GM15510 (cell line): ENCODE measurements around the gene AOX1.

Experiments used
- POLR2A ChIP-seq: IDR thresholded peaks from 3 replicates; pipeline ENCODE4 v1.6.1; 2011; ENCODE audit warnings: borderline replicate concordance; ENCODE audit not compliant: insufficient read length; ENCODE audit errors: extremely low read depth

The AOX1 gene

GRCh38 chr2:200667413-200667812 is 81.6 kb downstream of the AOX1 start:
- no peak for TF ChIP-seq POLR2A

DNA sequence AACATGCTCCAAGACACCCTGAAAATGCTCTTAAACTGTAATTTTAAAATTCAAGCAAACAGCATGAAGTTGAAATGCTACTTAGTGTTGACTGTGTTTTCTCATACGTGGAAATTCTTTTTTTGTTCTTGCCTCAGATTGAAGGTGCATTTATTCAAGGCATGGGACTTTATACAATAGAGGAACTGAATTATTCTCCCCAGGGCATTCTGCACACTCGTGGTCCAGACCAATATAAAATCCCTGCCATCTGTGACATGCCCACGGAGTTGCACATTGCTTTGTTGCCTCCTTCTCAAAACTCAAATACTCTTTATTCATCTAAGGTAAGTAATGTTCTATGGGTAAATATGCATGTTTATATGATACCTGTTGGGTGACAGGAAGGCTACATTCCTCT is 82.7 kb downstream of the AOX1 start:
- no peak for TF ChIP-seq POLR2A

DNA sequence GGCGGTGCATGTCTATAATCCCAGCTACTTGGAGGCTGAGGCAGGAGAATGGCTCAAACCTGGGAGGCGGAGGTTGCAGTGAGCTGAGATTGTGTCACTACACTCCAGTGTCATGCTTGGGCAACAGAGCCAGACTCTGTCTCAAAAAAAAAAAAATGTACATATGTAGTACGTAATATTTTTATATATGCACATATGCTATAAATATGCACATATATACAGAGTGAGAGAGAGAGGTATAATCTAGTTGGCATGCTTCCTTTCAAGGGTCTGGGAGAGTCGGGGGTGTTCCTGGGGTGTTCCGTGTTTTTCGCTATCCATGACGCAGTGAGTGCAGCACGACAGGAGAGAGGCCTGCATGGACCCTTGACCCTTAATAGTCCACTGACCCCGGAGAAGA is 83.5 kb downstream of the AOX1 start:
- no peak for TF ChIP-seq POLR2A

DNA sequence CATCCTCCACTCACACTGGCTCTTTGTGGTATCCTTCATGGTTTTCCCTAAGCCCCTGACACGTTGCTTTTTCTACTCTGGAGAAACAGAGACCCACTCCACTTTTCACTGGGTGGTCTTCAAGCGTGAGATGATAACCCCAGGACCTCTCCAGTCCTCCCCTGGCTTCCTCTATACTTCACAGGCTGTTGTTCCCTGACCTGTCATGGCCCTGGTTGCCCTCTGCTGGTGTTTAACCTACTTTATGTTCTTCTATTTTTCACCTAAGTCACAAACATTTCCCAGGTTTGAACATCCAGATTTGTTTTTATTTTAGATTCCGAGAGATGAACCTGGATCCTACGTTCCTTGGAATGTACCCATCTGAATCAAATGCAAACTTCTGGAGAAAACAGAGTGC is 84.5 kb downstream of the AOX1 start:
- no peak for TF ChIP-seq POLR2A

GRCh38 chr2:200670751-200671150 is 84.9 kb downstream of the AOX1 start:
- TF ChIP-seq POLR2A = no peak

- no peak for TF ChIP-seq POLR2A
These were observed 87.4 kb downstream of the AOX1 start for GRCh38 chr2:200673191-200673590.

DNA sequence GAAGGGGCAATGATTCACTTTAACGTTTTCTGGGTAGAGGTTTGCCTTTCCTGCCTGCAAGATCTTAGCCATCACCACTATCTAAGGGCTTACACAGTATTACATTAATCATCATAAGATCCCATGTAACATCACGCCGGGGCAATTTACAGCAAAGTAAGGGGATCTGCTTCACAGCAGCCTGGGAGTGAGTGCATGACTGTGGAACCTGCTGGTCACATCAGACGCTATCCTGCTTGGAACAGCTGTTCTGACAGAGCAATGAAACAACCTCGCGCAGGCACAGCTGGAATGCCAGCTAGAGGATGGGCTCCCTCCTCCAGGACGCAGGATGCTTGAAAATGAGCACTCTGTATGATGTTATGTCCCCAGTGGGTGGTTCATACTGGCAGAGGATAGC is 89.0 kb downstream of the AOX1 start:
- no peak for TF ChIP-seq POLR2A

GRCh38 chr2:200677171-200677570 is 91.4 kb downstream of the AOX1 start:
- no peak for TF ChIP-seq POLR2A

DNA sequence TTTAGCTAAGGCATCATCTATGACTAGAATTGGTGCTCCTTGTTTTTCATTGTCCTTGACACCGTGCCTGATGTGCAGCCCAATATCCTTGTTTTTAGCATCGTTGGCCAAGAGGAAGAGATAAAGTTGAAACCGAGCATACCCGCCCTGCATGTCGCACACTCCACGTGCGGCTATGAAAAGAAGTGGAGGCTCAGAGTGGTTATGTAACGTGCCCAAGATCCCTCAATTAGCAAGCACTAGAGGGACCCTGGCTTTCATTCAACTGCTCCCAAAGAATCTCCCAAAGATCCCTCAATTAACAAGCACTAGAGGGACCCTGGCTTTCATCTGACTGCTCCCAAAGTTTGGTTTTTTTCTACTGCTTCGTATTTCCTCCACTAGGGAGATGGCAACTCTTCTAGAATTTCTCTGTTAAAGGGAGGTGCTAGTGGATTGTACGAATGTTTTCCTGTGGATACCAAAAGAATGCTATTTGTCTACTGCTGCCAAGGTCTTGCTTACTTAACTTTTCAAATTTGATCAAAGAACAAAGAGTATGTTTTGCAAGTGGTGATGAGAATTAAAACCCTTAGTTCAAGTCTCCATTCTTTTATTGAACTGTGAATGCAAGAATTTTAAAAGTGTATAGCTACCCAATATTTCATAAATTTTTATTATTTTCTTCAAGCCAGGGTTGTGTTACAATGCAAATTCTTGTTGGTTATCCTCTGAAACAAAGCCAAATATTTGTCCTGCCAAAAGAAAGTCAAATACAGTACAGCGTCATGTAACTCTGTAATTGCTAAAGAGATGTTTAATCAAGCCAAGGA is 92.1 kb downstream of the AOX1 start:
- TF ChIP-seq POLR2A = no peak

GRCh38 chr2:200679127-200679526 is 93.3 kb downstream of the AOX1 start:
- no peak for TF ChIP-seq POLR2A

- TF ChIP-seq POLR2A = no peak
These were observed 93.7 kb downstream of the AOX1 start for GRCh38 chr2:200679535-200679934.

- TF ChIP-seq POLR2A = no peak
These were observed 95.9 kb downstream of the AOX1 start for GRCh38 chr2:200681697-200682096.

GRCh38 chr2:200687922-200688920 is 102.4 kb downstream of the AOX1 start:
- no peak for TF ChIP-seq POLR2A

DNA sequence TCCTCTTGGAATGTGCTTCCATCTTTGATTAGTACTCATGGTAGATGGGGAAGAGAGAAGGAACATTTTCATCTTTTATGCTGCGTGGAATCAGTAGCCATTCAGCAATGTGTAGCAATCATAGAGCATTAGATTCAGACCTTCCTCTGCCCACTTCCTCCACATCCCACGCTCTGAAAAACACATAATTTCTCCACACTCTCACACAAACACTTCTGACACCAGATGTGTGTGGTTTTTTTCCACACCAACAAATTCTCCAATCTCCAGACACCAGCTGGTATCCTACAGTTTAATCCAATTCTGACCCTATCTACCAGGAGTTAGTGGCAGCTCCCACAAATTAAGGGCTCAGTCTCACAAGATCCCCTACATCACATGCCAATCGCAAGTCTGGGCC is 103.3 kb downstream of the AOX1 start:
- no peak for TF ChIP-seq POLR2A

DNA sequence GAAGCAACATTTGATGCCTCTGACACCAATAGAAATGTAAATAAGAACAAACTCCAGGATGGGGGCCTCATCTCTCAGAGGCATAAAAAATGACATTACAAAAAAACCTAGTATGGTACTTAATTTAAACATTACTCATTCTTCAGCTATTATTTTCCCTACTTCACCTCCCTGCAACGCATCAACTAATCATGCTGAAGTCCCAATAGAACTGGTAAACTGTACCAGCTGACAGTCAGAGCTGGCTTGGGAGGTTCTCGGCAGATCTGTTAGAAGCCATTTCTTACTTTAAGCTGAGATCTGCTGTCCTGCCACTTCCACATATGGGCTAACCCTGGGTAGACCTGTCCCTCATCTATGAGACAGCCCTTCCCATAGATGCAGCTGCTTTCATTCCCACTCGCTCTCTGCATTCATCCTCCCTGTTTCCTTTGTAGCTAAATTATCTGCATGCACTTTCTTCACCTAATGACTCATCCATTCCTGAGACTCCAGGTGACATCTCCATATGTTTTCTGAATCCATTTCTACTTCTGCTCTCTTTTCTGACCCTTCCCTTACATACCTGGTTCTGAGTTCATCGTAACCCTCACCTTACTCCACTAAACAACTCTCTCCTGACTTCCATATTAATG is 108.1 kb downstream of the AOX1 start:
- no peak for TF ChIP-seq POLR2A

DNA sequence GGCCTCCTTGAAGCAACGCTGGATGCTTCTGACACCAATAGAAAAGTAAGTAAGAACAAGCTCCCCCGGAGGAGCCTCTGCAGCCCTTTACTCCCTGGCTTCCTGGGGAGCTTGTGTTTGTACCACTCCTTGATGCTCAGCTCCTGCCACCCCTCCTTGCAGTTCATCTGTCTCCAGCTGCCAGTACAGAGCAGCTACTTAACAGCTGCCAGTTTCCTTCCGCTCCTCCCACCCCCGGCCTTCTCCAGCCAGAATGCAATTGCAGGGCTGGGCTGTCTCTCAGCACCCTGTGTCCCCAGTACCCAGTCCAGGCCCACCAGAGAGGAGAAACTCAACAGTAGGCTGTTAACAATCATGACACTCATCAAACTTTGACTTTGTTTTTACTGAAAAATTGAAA is 109.4 kb downstream of the AOX1 start:
- TF ChIP-seq POLR2A = no peak

DNA sequence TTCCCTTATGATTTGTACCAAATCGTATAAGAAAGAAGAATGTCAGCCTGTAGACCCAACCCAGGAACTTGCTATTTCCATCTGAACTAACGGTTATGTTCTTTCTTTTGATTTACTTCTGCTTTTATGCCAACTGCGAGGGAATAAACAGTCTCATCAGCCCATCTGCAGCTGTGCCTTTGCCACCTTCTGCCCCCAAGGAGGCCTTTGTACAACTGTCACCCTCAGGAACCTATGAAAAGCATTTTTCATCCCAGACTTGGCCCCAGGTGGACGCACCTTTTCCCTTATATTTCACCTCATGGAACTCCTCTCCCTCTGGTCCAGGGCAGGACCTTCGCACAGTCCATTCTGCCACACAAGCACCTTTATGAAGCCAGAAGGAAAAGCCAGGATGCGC is 109.8 kb downstream of the AOX1 start:
- no peak for TF ChIP-seq POLR2A
